Endometrial microvascular endothelial cells (primary cell): ENCODE measurements around the gene ACP7. TPM values are rescaled to one million over a fixed set of nuclear protein-coding genes. Genes with fewer than 3 reads are reported as not detected.
"Not testable (repeated sequence)": the region's sequence is repeated elsewhere in the genome, so short reads cannot be mapped to it uniquely, and the experiment has no call there.

Source experiments
- in situ Hi-C: cut with HindIII; loops from 2 replicates; pipeline ENCODE4 v1.10.0; 2017; ENCODE audit warnings: low sequenced_read_pairs, low pct_unique_long_range_greater_than_20kb; ENCODE audit errors: inconsistent ontology term
- total RNA-seq: library from RNA; depleted of rRNA; stranded (reverse); fragments of >200 nt; gene quantifications from one replicate; pipeline ENCODE4 v1.2.3, GENCODE V29; 2015; ENCODE audit errors: inconsistent ontology term

The ACP7 gene, protein sequence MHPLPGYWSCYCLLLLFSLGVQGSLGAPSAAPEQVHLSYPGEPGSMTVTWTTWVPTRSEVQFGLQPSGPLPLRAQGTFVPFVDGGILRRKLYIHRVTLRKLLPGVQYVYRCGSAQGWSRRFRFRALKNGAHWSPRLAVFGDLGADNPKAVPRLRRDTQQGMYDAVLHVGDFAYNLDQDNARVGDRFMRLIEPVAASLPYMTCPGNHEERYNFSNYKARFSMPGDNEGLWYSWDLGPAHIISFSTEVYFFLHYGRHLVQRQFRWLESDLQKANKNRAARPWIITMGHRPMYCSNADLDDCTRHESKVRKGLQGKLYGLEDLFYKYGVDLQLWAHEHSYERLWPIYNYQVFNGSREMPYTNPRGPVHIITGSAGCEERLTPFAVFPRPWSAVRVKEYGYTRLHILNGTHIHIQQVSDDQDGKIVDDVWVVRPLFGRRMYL
- total RNA-seq: not detected

DNA sequence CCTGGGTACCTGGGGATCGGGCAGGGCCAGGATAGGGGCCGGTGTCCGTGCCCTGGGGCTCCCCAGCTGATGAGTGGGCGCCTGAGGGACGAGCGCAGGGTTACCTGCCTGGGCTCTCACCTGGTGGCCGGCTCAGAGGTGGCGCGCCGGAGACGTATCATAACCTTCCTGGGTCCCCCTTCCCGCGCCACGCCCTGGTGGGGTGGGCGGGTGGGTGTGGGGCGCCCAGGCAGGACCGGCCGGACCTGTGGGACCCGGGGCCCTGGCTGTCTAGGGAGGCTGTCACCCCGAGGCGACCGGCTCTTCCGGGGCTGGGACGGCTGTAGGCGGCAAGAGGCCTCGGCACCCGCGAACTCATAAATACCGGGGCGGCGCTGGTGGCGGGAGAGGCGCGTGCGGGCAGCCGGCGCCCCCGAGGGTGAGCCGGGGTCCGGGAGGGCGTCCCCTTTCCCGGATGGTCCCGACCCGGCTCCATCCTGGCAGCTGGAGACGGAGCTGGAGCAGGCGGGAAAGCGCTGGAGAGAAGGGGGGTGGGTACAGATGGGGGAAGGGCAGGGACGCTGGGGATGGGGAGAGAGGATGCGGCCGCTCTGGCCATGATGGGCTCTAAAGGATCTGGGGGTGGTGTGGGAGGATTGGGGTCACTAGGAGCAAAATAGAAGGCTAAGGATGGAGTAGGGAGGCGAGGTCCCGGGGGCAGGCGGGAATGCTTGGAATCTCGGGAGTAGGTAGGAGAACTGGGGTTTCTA, at the start of gene ACP7:
Gene ACP7, plus strand, starts transcription at position 386 of the 749 bp plus-strand sequence. CDS start 902 bp downstream, outside the sequence.
- in situ Hi-C loops: no loop called here

DNA sequence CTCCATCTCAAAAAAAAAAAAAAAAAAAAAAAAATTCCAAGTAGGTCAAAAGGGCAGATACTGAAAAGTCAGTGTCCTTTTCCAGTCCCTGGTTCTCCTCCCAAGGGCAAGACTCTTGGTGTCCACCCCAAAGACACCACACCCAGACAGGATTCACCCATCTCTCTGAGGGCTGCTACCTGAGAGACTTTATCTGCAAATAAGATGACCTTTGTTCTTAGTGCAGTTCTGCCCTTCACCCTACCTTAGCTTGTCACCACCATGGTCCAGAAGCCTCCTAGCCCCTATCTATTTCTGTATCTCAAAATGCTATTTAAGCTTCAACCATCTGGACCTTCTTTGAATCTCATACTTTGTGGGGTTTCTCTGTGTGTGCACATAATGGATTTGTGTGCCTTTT, 47.6 kb upstream of the ACP7 start:
- in situ Hi-C loops: no loop called here

DNA sequence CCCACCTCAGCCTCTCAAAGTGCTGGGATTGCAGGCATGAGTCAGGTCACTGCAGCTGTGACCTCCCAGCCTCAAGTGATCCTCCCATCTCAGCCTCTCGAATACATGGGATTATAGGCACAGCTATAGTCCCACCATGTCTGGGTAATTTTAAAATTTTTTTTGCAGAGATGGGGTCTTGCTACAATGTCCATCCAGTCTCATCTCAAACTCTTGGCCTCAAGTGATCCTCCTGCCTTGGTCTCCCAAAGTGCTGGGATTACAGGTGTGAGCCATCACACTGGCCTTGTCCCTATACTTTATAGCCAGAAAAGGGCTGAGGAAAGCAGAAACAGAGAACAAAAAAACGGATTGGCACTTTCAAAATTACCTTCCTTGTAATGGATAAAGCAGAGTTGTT, 47.0 kb upstream of the ACP7 start:
- in situ Hi-C loops: no loop called here

DNA sequence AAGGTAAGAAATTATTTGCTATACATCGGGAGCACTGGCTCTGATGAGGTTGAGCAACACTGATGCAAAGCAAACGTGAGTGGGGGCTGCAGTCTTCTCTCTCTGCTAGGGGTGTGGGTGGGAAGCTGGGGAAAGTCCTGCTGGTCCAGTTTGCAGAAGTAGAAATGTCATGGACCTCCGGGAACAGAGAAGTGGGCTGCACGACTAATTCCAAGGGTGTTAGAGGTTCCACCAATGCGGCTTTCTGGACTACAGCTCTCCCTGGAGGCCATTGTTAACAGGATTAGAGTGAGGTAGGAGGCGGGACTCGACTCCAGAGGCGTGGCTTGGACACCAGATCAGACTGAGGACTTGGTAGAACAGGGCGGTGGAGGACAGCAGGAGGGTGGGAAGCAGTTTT, 46.1 kb upstream of the ACP7 start:
- in situ Hi-C loops: no loop called here

DNA sequence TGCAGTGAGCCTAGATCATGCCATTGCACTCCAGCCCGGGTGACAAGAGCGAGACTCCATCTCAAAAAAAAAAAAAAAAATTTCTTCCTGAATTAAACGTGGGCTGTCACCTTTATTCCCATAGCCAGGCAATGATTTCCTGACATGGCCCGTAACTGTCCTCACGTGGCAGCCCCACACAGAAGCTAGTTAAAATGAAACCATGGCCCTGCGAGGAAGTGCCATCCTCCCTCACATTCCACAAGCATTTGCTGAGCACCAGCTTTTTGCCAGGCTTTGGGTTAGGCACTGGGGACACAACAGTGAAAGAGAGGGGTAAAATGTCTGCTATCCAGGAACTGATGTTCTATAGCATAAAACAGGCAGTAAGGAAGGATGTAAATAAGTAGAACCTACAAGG, 38.7 kb upstream of the ACP7 start:
- in situ Hi-C loops: no loop called here

DNA sequence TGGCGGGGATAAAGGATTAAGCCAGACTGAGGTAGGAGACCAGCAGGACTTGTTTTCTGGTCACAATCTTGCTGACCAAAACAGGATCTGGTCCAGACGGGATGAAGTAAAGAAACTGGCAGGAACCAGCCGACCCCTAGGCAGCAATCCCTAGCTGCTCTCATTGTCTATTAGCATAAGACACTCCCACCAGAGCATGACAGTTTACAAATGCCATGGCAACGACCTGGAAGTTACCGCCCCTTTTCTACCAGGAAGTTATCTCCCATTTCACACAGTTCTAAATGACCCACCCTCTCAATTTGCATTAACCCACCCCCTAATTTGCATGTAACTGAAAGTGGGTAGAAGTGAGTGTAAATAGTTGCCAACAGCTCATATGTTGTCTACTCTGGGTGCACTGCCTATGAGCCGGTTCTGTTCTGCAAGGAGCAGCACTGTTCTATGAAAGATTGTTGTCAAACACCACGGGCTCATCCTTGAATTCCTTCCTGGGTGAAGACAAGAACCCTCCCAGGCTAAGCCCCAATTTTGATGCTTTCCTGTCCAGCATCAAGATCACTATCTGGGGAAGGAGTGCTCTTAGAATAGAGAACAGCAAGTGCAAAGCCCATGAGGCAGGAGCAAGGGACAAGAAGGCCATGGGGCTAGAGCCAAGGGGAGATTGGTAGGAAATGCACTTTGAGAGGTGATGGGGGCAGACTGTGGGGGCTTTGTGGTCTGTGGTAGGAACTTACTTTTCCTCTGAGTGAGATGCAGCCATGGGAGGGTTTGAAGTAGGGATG, 37.9 kb upstream of the ACP7 start:
- in situ Hi-C loops: no loop called here

DNA sequence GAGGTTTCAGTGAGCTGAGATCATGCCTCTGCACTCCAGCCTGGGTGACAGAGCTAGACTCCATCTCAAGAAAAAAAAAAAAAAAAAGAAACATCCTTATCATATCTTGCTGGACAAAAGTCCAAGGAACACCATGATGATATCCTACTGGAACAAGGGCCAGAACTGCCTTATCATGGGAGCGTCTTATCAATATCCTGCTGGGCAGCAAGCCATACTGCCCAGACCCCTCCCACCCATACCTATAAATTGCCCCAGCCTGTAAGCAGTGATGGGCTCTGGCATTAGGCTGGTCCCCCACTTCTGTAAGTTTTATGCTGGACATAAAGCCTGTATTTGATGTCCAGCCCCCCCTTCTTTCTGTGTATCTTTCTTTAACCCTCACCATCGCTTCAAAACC, 37.1 kb upstream of the ACP7 start:
- in situ Hi-C loops: no loop called here

DNA sequence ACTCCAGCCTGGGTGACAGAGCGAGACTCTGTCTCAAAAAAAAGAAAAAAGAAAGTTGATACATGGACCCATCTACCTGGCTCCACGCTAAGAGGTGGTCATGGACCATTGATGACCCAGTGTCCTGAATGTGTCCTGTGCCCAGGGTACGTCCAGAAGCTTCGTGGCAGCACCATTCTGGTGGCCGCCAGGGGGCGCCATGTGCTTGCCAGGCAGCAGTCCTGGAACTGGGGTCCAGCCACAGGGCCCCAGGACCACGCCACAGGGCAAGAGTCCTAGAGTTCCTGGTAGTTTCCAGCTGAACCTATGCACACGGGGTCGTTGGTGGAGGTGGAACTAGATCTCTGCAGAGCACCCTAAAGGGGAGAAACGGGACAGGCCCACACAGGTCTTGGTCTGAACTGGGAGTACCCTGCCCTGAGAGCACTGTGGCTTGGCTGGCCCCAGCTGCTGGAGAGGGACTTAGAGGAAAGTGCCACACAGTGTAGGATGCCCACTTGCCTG, 31.9 kb upstream of the ACP7 start:
- in situ Hi-C loops: no loop called here

DNA sequence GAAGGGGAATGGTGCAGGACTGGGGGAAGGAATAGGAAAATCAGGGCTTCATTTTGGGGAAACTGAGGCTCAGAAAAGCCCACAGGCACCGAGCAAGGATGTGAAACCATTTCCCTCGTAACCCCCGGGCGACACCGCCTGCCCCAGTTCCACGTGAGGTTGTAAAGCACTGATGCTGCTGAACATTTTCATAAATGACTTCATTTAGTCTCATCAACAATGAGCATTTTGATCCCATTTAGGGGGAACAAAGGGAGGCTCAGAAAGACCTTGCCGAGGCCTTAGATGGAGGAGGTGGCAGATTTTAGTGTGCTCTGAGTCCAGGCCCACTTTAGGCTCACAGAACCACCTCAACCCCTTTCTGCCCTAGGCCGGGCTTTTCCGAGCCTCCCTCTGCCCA, 31.3 kb upstream of the ACP7 start:
- in situ Hi-C loops: no loop called here

DNA sequence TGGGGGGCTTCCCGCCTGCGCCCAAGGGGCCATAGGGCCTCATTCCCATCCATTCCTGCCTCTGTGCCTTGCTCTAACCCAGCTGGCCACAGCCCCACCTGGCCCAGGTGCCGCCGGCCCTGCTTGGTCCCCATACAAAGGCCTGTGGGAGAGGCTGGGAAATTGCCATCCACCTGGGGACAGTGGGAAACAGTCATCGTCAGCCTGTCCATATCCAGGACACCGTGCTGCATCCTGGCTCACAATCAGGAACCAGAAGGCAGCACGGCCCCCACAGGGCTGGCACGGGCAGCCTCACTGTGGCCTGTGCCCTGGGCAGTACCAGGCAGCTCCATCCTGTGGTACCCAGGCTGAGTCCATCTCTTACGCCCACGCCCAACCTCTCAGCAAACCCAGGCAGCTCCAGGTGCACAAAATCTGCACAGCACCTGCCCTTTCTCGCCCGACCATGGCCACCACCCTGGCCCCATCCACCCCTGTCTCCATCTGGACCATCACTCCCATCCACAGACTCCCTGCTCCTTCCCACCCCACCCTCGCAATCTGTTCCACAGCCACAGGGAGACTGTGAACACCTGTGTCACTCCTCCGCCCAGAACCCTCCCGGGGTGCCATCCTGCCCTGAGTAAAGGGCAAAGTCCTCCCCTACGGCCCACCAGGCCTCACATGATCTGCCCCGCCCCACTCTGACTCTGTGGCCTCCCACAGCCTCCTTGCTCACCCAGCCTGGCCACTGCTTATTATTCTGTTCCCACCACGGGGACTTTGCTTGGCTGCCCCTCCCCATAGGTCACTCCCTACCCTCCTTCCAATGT, 30.7 kb upstream of the ACP7 start:
- in situ Hi-C loops: no loop called here

DNA sequence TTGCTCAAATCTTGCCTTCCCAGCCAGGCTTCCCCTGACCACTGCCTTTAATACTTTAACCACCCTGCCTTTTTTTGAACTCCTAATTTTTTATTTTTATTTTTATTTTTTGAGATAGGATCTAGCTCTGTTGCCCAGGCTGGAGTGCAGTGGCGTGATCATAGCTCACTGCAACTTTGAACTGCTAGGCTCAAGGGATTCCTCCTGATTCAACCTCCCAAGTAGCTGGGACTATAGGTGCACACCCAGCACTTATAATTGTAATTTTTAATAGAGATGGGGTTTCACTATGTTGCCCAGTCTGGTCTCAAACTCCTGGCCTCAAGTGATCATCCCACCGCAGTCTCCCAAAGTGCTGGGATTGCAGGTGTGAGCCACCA, 30.1 kb upstream of the ACP7 start:
- in situ Hi-C loops: no loop called here

DNA sequence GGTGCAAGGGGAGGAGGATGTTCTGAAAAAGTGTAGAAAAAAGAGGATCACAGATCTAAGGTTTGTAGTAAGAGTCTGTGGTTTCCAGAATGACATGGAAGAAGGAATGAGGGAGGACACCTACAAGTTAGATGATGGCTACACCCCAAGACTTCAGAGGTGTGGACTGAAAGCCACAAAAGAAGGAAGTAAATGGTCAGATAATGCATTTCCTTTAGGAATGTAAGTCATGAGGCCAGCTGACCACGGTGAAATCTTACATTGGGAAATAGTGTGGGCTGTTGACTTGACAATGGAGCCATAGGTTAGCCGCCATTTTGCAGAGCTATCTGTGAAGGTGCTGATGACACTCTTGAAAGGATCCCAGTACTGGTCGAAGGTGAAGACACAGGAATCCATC, 26.6 kb upstream of the ACP7 start:
- in situ Hi-C loops: no loop called here

DNA sequence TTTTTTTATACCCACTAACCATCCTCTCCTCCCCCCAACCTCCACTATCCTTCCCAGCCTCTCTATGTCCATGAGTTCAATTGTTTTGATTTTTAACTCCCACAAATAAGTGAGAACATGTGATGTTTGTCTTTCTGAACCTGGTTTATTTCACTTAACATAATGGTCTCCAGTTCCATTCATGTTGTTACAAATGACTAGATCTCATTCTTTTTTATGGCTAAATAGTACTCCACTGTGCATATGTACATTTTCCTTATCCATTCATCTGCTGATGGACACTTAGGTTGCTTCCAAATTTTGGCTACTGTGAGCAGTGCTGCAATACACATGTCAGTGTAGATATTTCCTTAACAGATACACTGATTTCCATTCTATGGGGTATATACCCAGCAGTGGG, 24.9 kb upstream of the ACP7 start:
- in situ Hi-C loops: no loop called here

DNA sequence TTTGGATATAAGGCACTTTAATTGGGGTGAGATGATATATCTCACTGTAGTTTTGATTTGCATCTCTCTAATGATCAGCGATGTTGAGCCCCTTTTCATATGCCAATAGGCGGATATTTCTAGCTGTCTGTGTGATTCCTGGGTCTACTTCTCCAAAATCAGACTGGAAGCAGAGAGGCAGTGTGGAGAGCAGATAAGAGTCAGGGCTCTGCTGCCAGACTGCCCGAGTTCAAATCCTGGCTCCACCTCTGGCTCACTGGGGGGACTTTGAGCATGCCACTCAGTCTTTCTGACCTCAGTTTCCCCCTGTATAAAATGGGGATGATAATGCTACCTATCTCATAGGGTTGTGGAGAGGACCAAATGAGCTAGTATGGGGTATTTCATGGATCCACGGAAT, 24.0 kb upstream of the ACP7 start:
- in situ Hi-C loops: no loop called here

DNA sequence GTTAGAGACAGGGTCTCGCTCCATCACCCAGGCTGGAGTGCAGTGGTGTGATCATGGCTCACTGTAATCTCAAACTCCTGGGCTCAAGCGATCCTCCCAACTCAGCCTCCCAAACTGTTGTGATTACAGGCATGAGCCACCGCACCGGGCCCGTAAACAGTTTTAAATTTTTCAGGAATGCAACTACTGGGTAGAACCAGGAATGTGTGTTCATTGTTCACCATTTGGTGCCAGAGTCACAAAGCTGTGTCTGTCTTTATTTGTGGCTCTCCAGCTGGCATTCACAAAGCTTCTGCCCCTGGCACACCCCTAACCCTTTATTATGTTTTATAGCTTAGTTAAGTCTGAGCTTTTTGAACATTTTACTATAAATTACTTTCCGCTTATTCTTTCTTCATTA, 19.8 kb upstream of the ACP7 start:
- in situ Hi-C loops: no loop called here

DNA sequence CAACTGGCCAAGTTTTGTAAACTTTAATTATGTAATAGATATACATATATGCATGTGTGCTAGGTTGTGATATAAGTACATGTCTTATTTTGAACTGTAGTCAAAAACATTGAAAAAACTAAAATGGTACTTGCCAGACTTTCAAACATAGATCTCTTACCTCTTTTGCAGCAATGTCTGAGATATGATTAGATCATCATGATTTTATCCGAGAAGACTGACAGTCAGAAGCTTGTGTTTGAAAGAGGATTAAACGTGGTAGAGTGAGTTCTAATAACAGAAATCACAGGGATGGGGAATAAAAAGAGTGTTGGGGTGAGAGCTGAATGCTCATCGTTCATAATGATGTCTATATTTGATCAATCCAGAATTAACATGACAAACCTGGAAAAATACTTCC, 18.2 kb upstream of the ACP7 start:
- in situ Hi-C loops: no loop called here

DNA sequence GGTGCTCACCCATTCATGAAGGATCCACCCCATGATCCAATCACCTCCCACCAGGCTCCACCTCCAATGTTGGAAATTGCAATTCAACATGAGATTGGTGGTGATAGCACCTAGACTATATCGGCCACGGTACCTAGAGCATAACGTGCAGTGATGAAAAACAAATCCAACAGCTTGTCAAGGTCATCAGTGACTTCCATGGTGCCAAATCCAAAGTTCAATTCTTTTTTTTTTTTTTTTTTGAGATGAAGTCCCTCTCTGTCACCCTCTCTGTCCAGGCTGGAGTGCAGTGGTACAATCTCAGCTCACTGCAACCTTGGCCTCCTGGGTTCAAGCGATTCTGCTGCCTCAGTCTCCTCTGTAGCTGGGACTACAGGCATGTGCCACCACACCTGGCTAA, 17.1 kb upstream of the ACP7 start:
- in situ Hi-C loops: no loop called here

DNA sequence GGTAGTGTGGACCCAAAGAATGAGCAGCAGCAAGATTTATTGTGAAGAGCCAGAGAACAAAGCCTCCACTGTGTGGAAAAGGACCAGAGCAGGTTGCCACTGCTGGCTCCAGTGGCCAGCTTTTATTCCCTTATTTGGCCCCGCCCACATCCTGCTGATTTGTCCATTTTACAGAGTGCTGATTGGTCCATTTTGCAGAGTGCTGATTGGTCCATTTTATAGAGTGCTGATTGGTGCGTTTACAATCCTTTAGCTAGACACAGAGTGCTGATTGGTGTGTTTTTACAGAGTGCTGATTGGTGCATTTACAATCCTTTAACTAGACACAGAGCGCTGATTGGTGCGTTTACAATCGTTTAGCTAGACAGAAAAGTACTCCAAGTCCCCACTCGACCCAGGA, 15.9 kb upstream of the ACP7 start:
- in situ Hi-C loops: not testable (repeated sequence)

DNA sequence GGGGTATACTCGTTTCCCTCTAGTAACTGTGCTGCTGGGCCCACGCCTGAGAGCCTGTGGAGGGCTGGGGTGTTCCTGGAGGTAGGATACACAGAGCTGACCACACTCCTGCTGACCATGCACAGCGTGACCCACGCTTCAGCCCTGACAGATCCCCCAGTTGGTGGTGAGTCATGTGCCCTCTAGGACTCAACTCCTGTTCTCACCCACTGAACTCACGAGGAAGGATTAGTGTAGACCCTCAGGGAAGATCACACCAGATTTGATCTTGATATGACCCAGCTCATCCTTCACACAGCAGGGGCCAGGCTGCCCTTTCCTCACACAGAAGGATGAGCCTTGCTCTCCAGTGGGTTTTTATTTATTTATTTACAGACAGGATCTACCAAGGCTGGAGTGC, 13.3 kb upstream of the ACP7 start:
- in situ Hi-C loops: no loop called here
